Lower leg skin (tissue), 4 donors: ENCODE measurements around the gene PCP4L1. TPM values are rescaled to one million over a fixed set of nuclear protein-coding genes. Genes with fewer than 3 reads are reported as not detected.

Experiments used
- DNase-seq, 2 donors: peaks; one replicate each; pipeline ENCODE4 v3.0.0-alpha.2; 2019; ENCODE audit warnings: low spot score in 2 of 2
- H3K4me3 ChIP-seq: fragments of 200-600 bp; sonication (generic); 2 replicates; pipeline ENCODE4 v1.5.1; 2017; ENCODE audit warnings: mild to moderate bottlenecking, low read depth; ENCODE audit not compliant: poor library complexity, severe bottlenecking
- CTCF ChIP-seq, 3 donors: fragments of 450-650 bp; IDR thresholded peaks; one replicate each; pipeline ENCODE4 v1.5.1; 2016; ENCODE audit warnings: antibody characterized with exemption in 3 of 3, mild to moderate bottlenecking in 3 of 3, moderate library complexity in 2 of 3
- POLR2A ChIP-seq, 2 donors: fragments of 450-650 bp; IDR thresholded peaks; one replicate each; pipeline ENCODE4 v1.6.1; 2016 to 2017; ENCODE audit warnings: antibody characterized with exemption in 2 of 2, mild to moderate bottlenecking in 1 of 2, moderate library complexity in 1 of 2
- whole genome bisulfite sequencing, 2 donors: methylation state at CpG; one replicate each; pipeline ENCODE4 v1.1.5; 2018; 5-methylcytosine and 5-hydroxymethylcytosine counted together
- intact Hi-C: fragments of 100-400 bp; cut with DNase I; formaldehyde crosslinking; loops from one replicate; pipeline ENCODE4 v1.15.0; 2023; ENCODE audit warnings: low total_unique reads
- total RNA-seq, 4 donors: library from RNA; depleted of rRNA; stranded (reverse); fragments of >200 nt; gene quantifications; one replicate each; pipeline ENCODE4 v1.1.0, GENCODE V29; 2016

Gene PCP4L1
- total RNA-seq, 4 donors from 2014 or later, result 0.80 to 9.1 (median 4.6) TPM

GRCh38 chr1:161285521-161285920 lies 27.0 kb downstream of the PCP4L1 start:
- TF ChIP-seq CTCF (IDR thresholded peaks at IDR 0.05) (no peak), POLR2A (IDR thresholded peaks at IDR 0.05) (no peak)
- intact Hi-C loops, result no loop called here

DNA sequence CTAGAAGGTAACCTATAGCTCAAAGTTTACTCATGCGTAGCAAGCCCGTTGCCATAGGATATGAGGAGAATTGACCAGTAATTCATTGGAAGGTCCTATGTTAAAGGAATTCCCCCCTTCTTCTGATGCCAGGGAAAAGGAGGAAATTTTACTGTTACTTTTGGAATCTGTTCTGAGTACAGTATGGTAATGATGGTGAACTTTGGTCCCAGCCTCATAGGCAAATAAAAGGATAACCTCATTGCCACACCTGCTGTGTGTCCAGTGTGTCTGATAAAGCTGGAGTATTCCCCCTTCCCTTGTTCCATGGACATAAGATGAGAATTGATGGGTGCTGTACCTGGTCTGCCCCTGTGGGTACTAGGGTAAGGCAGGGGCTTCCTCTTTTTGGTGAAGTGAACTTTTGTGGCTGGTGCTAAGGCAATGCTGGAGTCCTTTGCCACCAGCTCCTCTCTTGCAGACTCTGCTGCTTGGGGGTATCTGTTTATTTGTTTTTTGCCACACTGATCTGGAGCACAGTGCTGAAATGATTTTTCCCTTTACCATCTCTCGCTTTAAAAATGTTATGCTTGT lies 29.0 kb downstream of the PCP4L1 start:
- DNase-seq, result no peak
- intact Hi-C loops, result no loop called here
- TF ChIP-seq POLR2A (IDR thresholded peaks at IDR 0.05), result no peak
- TF ChIP-seq CTCF (IDR thresholded peaks at IDR 0.05), result no peak
- WGBS, 2 donors, result 91 to 96% methylated on average over 3 of the region's 3 CpGs
- H3K4me3 ChIP-seq, result no peak overlapping the region

More at GRCh38 chr1:161285521-161285920, 27.0 kb downstream of the PCP4L1 start:
- 66 to 69% methylated on average over 5 of the region's 5 CpGs for WGBS, 2 donors
- no peak overlapping the region for H3K4me3 ChIP-seq
- DNase-seq, result no peak

DNA sequence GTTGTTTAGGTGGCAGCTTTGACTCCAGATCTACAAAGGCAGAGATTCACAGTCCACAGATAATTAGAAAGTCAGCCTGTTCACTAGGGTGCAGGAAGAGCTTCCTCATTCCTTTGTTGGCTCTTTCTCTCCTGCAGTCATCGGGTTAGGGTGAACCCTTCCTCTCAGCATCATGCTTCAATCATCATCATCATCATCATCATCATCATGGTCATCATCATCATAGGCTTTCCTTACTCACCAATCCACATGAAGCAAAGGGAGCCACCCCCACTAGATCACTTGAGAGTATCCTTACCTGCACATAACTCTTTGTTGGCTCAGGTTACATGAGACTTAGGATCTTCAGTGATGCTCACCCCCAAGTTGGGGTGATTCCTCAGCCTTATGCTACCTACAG lies 32.2 kb downstream of the PCP4L1 start:
- WGBS, 2 donors, result 74 to 86% methylated on average over 1 of the region's 1 CpG
- intact Hi-C loops, result loop anchor here (5.0 kb wide), 1 partner anchor 63 kb away; the partner anchor contains the start of gene TOMM40L
- no peak for DNase-seq
- H3K4me3 ChIP-seq, result no peak overlapping the region
- TF ChIP-seq POLR2A (IDR thresholded peaks at IDR 0.05) (no peak), CTCF (IDR thresholded peaks at IDR 0.05) (no peak)

- H3K4me3 ChIP-seq, result no peak overlapping the region
- DNase-seq, result no peak
- intact Hi-C loops, result no loop called here
- TF ChIP-seq POLR2A (IDR thresholded peaks at IDR 0.05), result no peak
- TF ChIP-seq CTCF (IDR thresholded peaks at IDR 0.05), result no peak
Observed at GRCh38 chr1:161297415-161297814, 38.9 kb downstream of the PCP4L1 start.

- 90% methylated on average over 6 of the region's 6 CpGs for WGBS, 2 donors
- TF ChIP-seq POLR2A (IDR thresholded peaks at IDR 0.05) (no peak), CTCF (IDR thresholded peaks at IDR 0.05) (no peak)
- intact Hi-C loops, result no loop called here
Observed at GRCh38 chr1:161298116-161298515, 39.6 kb downstream of the PCP4L1 start.

GRCh38 chr1:161299347-161299746 lies 40.8 kb downstream of the PCP4L1 start:
- intact Hi-C loops, result no loop called here
- WGBS, 2 donors, result 71 to 75% methylated on average over 9 of the region's 9 CpGs

More at GRCh38 chr1:161298116-161298515, 39.6 kb downstream of the PCP4L1 start:
- no peak overlapping the region for H3K4me3 ChIP-seq
- DNase-seq, result no peak

More at GRCh38 chr1:161299347-161299746, 40.8 kb downstream of the PCP4L1 start:
- TF ChIP-seq POLR2A (IDR thresholded peaks at IDR 0.05), result no peak
- no peak for TF ChIP-seq CTCF (IDR thresholded peaks at IDR 0.05)
- DNase-seq, result no peak
- no peak overlapping the region for H3K4me3 ChIP-seq
